CD4-positive, alpha-beta T cell treated with Interleukin-6 for 4 hours (primary cell): ENCODE results near the gene PIK3R3.
"Not testable (repeated sequence)": the region's sequence is repeated elsewhere in the genome, so short reads cannot be mapped to it uniquely, and the experiment has no call there.

Source experiments
- DNase-seq: peaks from one replicate; pipeline ENCODE4 v3.0.0-alpha.2; 2020; ENCODE audit warnings: mixed read lengths

The PIK3R3 gene

DNA sequence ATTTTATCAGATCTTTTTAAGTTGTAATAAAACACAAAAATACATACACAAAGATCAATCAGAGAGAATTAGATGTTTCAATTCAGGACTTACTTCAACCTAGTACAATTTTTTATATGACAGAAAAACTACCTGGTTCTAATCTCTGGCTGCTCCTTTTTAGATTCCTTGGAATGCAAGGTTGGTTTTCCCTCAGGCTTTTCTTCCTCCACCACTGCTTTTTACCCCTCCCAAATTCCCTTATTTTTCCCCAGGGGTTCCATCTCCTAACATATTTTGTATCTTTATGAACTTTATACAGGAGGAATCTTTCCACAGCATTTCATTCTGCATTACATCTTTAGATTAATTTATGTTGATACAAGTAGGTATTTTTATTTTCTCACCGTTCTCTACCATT, 33.2 kb downstream of the PIK3R3 start:
- DNase-seq: no peak

DNA sequence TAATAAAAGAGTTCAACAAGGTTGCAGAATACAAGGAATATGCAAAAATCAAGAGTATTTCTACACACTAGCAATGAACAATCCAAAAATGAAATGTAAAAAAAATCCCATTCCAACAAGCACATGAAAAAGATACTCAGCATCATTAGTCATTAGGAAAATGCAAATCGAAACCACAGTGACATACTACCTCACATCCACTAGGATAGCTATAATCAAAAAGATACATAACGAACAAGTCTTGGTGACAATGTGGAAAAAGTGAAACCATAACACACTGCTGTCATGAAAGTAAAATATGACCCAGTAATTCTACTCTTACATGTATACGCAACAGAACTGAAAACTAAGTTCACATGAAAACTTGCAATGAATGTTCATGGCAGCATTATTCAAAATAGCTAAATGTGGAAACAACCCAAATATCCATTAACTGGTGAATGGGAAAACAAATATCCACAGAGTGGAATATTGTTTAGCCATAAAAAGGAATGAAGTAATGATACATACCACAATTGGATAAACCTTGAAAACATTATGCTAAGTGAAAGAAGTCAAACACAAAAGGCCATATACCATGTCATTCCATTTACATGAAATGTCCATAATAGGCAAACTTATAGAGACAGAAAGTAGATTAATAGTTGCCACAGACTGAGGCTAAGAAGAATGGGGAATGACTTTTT, 34.3 kb downstream of the PIK3R3 start:
- DNase-seq: no peak

DNA sequence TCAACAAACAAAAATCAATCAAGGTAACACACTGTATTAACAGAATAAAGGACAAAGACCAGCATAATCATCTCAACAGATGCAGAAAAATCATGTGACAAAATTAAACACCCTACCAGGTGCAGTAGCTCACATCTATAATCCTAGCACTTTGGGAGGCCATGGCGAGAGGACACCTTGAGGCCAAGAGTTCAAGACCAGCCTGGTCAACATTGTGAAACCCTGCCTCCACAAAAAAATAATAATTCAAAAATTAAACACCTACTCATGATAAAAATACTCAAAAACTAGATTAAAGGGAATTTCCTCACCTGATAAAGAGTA, 35.3 kb downstream of the PIK3R3 start:
- no peak for DNase-seq

DNA sequence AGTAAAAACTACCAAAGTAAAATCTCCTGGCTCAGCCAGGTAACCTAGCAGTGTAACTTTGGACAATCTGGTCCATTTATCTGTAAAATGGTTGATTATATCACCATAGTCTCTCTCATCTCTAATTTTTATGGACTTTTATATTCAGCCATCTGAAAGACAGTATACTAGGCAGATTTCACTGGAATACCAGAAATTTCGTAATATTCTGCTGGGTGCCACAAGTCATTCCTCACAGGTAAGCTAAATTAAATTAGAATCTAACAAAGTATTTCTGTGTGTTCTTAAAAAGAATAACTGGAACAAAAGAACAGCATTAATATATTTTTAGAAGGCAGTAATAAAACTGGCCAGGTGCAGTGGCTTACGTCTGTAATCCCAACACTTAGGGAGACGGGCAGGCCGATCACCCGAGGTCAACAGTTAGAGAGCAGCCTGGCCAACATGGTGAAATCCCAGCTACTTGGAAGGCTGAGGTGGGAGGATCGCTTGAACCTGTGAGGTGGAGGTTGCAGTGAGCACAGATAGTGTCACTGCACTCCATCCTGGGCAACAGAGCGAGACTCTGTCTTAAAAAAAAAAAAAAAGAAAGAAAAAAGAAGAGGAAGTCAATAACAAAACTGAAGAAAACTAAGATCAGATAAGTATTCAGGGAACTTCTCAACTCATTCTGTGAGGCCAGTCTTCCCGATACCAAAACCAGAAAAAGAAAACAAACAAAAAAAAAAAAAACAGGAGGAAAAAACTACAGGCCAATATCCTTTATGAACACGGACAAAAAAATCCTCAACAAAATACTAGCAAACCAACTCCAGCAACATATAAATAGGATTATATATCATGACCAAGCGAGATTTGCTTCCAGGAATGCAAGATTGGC, 35.9 kb downstream of the PIK3R3 start:
- DNase-seq: no peak

DNA sequence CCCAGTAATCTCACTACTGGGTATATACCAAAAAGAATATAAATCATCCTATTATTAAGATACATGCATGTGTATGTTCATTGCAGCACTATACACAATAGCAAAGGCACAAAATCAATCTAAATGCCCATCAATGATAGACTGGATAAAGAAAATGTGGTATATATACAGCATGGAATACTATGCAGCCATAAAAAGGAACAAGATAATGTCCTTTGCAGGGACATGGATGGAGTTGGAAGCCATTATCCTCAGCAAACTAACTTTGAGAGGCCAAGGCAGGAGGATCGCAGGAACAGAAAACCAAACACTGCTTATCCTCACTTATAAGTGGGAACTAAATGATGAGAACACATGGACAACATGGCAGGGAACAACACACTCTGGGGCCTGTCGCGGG, 37.3 kb downstream of the PIK3R3 start:
- DNase-seq: not testable (repeated sequence)

DNA sequence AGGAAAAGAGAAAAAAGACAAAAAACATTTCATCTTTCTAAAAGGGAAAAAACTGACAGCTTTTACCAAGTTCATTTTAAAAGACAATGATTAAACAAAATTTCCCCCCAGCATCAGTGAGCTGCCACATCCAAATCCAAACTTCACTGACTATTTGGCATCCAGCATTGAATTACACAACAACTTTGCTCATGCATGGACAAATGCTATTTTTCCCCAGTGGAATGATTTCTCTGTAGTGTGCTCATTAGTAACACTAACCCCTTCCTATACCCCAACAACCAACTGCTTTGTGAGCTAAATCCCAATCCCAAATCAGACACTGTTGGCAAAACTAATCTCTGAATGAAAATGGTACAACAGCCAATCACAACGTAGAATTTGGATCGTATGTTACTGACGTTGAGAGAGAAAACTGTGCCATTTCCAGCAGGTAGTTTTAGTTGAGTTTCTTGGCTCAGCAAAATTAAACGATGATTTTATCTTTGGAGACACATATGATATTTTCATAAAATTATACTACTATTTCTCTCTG, 37.9 kb downstream of the PIK3R3 start:
- no peak for DNase-seq

DNA sequence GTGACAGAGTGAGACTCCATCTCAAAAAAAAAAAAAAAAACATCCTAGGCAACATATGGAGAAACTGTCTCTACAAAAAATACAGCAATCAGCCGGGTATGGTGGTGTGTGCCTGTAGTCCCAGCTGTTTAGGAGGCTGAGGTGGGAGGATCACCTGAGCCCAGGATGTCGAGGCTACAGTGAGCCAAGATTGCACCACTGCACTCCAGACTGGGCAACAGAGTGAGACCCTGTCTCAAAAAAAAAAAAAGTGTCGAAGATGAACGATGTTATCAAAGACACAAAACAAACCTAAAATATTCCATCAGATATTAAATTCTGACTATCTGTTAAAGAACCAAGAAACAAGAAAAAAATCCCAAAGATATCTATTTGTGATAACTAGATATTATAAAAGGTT, 38.6 kb downstream of the PIK3R3 start:
- not testable (repeated sequence) for DNase-seq

DNA sequence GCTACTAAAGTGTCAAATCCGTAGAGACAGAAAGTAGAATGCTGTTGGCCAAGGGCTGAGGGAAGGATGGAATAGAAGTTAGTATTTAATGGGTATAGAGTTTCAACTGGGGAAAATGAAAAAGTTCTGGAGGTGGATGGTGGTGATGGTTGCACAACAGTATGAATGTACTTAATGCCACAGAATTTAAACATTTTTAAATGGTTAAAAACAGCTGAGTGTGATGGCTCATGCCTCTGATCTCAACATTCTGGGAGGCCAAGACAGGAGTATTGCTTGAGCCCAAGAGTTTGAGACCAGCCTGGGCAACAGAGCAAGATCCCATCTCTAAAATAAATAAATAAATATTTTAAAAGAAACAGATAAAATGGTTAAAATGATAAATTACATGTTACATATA, 44.5 kb downstream of the PIK3R3 start:
- no peak for DNase-seq

DNA sequence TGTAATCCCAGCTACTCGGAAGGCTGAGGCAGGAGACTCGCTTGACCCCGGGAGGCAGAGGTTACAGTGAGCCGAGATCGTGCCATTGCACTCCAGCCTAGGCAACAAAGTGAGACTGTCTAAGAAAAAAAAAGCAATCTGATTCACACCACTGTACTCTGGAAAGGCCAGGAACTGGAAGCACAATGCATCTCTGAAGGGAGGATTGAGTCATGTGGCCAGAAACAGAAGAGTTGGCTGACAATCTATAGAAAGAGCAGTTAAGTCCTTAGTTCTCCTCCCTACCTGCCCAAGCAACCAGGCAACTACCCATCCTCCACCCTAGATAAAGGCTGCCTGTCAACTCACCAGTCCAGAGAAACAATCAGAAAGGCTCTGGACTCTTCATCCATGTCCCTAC, 45.9 kb downstream of the PIK3R3 start:
- no peak for DNase-seq

DNA sequence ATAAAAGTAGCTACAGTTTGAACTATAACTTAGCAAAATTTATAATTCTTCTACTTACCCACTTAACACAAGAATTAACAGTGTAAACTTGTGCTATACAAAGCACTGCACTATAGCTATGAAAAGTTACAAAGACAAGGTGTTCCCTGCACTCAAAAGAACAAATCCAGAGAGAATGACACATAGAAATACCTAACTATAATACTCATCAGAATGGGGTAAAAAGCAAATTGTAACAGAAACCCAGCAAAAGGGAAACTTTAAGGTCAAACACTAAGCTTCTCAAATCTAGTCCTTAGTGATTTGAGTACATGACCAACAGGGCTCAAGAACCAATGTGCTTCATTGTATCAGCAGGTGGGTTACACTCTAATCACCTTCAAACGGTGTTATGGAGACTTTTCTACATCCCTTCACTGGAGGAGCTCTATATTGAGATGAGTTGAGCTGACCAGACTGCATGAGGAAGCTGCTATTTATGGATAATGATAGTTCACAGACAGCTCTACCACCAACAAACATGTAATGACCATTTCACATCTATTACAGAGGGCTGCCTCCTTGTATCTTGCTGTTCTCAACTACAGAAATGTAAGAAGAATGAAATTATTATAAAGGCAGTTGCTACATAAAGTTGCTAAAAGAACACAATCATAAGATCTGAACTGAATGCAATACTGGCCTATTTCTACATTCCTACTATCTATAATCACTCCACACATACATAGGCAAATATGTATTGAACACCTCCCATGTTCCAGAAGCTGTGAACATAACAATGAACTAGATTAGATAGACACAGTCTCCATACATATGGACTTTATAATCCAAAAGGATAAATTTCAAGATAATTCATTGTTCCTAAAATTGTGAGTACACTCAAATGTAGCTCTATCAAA, 47.6 kb downstream of the PIK3R3 start:
- no peak for DNase-seq

DNA sequence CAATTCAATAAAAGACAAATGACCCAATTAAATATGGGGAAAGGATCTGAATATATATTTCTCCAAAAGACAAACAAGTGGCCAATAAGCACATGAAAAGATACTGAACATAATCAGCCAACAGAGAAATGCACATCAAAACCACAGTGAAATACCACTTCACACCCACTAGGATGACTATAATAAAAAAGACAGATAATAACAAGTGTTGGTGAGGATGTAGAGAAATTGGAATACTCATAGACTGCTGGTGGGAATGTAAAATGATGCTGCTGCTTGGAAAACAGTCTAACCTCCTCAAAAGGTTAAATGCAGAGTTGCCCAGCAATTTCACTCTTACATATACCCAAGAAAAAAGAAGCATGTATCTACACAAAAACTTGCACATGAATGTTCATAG, 48.9 kb downstream of the PIK3R3 start:
- DNase-seq: no peak

DNA sequence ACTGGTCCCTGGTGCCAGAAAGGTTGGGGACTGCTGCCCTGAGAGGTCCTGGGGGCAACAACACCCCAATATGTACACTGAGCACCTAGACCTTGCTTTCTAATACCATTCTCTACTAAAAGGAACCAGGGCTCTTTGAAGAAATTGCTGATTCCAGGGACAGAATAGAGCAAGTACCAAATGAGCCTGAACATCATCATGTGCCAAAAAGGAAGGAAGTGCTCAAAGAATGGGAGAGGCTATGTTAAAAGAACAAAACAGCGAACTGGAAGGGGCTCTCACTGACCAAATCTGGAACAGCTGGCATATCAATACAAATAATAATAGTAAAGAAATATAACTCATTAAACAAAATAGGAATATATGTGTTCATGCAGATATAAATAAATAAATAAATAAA, 50.8 kb downstream of the PIK3R3 start:
- no peak for DNase-seq

DNA sequence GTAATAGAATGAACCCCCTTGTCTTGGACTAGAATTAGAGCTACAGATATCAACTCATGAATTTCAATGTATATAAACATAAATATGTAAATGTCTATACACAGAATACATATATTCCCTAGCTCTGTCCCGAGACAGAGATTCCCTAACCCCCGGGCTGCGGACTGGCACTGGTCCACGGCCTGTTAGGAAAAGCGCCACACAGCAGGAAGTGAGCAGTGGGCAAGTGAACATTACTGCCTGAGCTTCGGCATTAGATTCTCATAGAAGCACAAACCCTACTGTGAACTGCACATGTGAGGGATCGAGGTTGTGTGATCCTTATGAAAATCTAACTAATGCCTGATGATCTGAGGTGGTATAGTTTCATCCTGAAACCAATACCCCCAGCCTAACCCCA, 51.2 kb downstream of the PIK3R3 start:
- no peak for DNase-seq

DNA sequence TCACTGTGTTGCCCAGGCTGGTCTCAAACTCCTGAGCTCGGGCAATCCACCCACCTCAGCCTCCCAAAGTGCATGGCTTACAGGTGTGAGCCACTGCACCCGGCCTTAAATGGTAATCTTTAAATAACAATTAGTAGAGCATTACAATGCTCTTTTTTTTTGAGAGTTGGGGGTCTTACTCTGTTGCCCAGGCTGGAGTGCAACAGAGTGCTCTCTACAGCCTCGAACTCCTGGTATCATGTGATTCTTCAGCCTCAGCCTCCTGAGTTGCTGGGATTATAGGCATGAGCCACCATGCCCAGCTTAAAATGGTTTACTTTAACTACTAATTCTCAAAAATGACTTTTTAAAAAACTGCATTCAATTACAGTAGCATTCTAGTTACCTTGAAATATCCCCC, 52.2 kb downstream of the PIK3R3 start:
- DNase-seq: no peak

DNA sequence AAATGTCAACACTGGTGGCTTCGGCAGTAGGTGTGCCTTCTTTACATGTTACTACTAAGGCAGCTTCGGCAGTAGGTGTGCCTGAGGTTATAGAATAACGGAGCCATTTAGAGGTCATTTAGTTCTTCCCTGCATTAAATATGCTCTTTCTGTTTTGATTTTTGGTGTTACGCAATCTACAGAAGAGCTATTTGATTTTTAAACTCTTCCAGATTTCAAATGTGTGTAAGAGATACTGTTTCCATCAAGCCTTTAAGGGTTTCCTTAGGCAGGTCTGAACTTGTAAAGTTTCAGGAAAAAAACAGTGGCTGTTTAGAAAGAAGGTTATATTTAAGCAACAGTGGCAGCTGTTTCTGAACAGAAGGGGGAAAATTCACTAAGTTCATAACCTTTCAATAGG, 54.8 kb downstream of the PIK3R3 start:
- no peak for DNase-seq

DNA sequence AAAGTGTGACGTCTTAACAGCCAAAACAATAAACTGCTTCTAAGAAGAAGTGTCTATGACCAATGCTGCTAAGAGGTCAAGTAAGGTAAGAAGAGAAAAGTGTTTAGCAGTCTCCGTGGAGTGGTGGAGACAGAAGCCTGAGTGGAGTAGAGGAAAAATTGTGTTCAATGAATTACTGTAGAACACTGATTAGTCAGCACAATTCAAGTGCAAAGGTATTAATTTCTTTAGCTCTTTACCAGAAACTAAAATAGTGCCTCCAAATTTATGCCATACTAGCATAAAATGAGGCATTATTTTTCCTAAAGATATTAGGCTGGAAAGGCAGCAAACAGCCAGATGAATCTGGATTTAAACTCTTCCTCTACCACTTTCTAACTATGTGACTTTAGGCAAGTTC, 56.1 kb downstream of the PIK3R3 start:
- DNase-seq: no peak

DNA sequence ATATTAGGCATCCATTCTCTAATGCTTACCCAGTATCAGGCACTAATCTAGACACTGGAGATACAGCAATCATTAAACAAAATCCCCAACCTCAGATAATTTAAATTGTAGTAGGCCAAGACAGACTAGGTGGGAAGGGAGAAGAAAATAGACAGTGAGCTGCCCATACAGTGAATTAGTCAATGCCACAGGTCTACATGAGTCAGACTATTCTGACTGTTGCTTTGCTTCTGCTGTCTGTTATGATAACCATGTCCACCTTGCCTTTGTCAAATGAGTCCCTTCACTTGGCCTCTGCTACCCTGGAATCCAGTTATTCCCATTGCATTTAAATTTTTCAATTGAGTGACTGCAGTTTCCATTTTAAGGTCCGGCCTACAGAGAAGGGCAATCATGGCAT, 59.5 kb downstream of the PIK3R3 start:
- DNase-seq: no peak

DNA sequence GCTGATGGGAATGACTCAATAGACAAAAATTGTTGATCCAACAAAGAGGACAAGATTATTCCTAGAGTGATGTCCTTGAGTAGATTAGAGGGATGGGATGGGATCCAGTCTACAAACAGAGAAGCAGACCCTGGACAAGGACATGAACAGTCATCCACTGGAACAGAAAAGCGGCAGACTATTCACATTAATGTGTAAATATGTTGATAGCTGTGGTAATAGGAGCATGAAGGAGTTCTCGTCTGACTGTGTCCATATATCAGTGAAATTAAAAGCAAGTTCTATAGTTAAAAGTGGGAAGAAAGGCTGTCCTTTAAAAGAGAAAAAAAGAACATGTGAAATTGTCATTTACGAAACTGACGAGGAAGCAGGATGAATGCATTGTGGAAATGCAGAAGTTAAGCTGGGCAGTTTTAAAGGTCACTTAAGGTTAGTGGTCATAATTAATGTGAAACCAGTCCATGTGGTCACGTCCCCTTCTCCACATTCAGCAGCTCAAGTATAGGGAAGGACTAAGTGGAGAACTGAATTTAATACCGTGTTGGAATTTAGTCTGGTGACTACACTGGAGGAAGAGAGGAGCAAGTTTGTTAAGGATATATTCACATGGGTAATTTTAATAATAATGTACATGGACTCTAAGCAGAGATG, 62.1 kb downstream of the PIK3R3 start:
- DNase-seq: no peak

DNA sequence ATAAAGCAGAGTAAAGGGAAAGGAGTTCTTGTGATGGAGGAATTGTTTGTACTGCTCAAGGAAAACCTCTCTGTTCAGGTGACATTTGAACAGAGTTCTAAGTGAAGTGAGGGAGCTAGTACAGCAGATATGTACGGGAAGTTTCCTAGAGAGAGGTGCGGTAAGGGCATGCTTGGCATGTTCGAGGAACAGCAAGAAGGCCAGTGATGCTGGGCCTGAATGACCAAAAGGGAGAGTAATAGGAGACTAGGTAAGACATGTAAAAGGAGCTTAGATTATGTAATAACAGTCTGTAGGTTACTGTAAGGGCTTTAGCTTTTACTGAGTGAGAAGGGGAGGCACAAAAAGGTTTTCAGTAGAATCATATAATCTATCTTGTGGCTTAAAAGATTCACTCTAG, 63.9 kb downstream of the PIK3R3 start:
- DNase-seq: no peak

DNA sequence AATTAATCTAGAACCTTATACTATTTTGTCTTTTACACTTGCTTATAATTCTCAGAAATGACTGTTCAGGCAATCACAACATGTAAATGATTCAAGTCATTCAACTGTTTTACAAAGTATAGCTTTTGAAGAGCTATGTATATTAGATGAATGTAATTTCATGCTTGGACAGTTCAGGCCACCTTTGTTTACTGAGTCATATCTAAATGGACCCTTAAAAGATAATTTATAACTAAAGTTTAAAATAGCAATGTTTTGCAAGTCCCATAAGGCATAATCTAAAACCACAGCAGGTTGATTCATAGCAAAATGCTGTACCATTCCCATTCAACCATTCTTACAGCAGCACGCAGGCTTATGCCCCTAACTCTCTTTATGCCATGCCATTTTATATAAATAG, 64.8 kb downstream of the PIK3R3 start:
- no peak for DNase-seq

DNA sequence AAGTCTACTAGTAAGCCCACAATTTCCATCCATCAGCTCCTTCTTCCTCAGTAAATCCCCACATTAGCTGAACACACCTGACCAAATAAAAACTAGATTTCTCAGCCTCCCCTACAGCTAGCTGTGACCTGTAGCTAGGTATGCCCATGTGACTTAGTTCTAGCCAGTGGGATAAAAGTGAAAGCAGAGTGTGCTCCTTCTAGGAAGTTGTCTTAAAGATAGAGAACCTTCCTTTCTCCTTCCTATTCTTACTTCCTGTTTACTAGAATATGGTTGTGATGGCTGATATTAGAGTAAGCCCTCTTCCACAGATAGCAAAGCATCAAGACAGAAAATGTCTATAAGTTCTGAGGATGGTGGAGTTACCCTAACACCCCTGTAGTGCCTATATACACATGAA, 67.0 kb downstream of the PIK3R3 start:
- no peak for DNase-seq

DNA sequence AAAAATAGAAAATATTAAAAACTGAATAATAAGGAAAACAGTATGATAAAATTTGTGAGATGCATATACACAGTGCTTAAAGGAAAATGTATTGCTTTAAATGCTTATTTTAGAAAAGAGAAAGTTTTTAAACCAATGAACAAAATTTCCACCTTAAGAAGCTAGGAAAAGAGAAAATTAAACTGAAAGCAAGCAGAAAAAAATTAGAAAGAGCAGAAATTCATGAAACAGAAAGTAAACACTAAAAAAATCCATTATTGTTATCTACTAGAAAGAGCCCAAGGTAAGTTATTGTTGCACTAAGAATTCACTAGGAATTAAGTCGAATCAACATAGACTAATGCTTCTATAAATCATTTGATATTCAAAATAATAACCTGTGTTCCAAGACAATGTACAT, 67.7 kb downstream of the PIK3R3 start:
- no peak for DNase-seq
